ENCODE data around the gene INTS14. TPM values are rescaled to one million over a fixed set of nuclear protein-coding genes. Genes with fewer than 3 reads are reported as not detected.

Gene INTS14
- total RNA-seq, 4 donors from 2014 or later: 44.1 to 90.8 (median 54.9) TPM

GRCh38 chr15:65653341-65653740, 42.4 kb upstream of the INTS14 start:
- Histone ChIP-seq H3K27ac (peak overlapping the region in 1 of 4 donors; percentile 17), H3K36me3 (peaks cover 0 to 8% (median 0%) of the 10 kb centered on the region in 3 donors), H3K9me3 (no peaks in the 10 kb centered on the region), H3K27me3 (no peaks in the 10 kb centered on the region), H3K4me1 (no peaks in the 10 kb centered on the region), H3K4me3 (no peak overlapping the region)
- TF ChIP-seq, protein P1, sequence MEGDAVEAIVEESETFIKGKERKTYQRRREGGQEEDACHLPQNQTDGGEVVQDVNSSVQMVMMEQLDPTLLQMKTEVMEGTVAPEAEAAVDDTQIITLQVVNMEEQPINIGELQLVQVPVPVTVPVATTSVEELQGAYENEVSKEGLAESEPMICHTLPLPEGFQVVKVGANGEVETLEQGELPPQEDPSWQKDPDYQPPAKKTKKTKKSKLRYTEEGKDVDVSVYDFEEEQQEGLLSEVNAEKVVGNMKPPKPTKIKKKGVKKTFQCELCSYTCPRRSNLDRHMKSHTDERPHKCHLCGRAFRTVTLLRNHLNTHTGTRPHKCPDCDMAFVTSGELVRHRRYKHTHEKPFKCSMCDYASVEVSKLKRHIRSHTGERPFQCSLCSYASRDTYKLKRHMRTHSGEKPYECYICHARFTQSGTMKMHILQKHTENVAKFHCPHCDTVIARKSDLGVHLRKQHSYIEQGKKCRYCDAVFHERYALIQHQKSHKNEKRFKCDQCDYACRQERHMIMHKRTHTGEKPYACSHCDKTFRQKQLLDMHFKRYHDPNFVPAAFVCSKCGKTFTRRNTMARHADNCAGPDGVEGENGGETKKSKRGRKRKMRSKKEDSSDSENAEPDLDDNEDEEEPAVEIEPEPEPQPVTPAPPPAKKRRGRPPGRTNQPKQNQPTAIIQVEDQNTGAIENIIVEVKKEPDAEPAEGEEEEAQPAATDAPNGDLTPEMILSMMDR (IDR thresholded peaks at IDR 0.05): no peak
- TF ChIP-seq POLR2A (IDR thresholded peaks at IDR 0.05): no peak
- DNase-seq: no peak

GRCh38 chr15:65651831-65652749, 41.2 kb upstream of the INTS14 start:
- TF ChIP-seq, protein P1 (IDR thresholded peaks at IDR 0.05): no peak
- TF ChIP-seq POLR2A (IDR thresholded peaks at IDR 0.05): no peak
- Histone ChIP-seq H3K36me3 (no peaks in the 10 kb centered on the region), H3K4me3 (no peak overlapping the region), H3K27ac (no peak overlapping the region), H3K9me3 (no peaks in the 10 kb centered on the region), H3K27me3 (no peaks in the 10 kb centered on the region), H3K4me1 (no peaks in the 10 kb centered on the region)
- DNase-seq: no peak

DNA sequence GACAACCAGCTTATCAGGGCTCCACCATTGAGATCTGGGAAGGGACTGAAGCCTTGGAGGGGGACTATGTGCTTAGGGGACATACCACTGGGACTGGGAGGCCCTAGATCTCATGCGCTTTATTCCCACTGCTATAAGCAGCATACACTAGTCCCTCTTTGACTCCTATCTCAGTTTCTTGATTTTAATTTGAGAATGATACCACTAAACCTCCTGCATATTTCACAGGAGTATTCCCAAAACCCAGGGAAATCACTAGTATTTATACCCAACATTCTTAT, 40.1 kb upstream of the INTS14 start:
- H3K4me3 ChIP-seq: no peak overlapping the region
- TF ChIP-seq POLR2A (IDR thresholded peaks at IDR 0.05): no peak
- TF ChIP-seq, protein P1 (IDR thresholded peaks at IDR 0.05): no peak
- no peaks in the 10 kb centered on the region for H3K36me3 ChIP-seq
- H3K4me1 ChIP-seq: no peaks in the 10 kb centered on the region
- H3K27me3 ChIP-seq: no peaks in the 10 kb centered on the region
- no peaks in the 10 kb centered on the region for H3K9me3 ChIP-seq
- no peak overlapping the region for H3K27ac ChIP-seq
- no peak for DNase-seq

- H3K4me1 ChIP-seq: no peaks in the 10 kb centered on the region
- no peak overlapping the region for H3K4me3 ChIP-seq
- H3K27me3 ChIP-seq: no peaks in the 10 kb centered on the region
- DNase-seq: no peak
- H3K9me3 ChIP-seq: no peaks in the 10 kb centered on the region
- no peak overlapping the region for H3K27ac ChIP-seq
- TF ChIP-seq, protein P1 (IDR thresholded peaks at IDR 0.05): no peak
- no peak for TF ChIP-seq POLR2A (IDR thresholded peaks at IDR 0.05)
- no peaks in the 10 kb centered on the region for H3K36me3 ChIP-seq
Observed at GRCh38 chr15:65650312-65651041, 39.5 kb upstream of the INTS14 start.

DNA sequence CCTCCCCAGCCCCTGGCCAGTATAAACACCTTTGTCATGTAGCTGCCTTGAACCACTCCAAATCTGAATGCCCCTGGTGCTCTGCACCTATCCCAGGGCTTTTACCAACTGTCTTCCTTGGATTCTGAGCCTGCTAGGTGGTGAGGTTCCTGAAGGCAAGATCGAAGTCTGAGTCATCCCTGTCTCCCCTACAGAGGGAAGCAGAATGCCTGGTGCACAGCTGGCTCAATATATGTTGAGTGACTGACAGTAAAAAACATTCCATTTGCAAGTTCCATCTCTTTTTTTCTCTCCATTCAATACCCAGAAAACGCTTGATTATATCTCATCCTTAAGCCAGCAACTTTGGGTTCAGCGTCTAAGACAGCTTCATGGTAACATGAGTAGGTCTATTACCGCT, 35.6 kb upstream of the INTS14 start:
- no peaks in the 10 kb centered on the region for H3K27me3 ChIP-seq
- H3K36me3 ChIP-seq: no peaks in the 10 kb centered on the region
- H3K9me3 ChIP-seq: no peaks in the 10 kb centered on the region
- no peak for DNase-seq
- H3K4me1 ChIP-seq: no peaks in the 10 kb centered on the region
- TF ChIP-seq, protein P1 (IDR thresholded peaks at IDR 0.05): no peak
- no peak for TF ChIP-seq POLR2A (IDR thresholded peaks at IDR 0.05)
- H3K27ac ChIP-seq: no peak overlapping the region
- no peak overlapping the region for H3K4me3 ChIP-seq
